Activated T-cell treated with anti-CD3 and anti-CD28 coated beads, Interleukin-2, amount 50 U/mL, for 72 hours (primary cell): Measurements from ENCODE around the gene EFEMP1. TPM values are rescaled to one million over a fixed set of nuclear protein-coding genes. Genes with fewer than 3 reads are reported as not detected.

Experiments
- ATAC-seq, 2 donors: fragments of 150-1000 bp; cut with Tn5 transposase; replicated peaks in 1 of 2; 2 replicates each; pipeline ENCODE4 v1.10.0; 2021; ENCODE audit warnings: moderate library complexity in 2 of 2, mild to moderate bottlenecking in 1 of 2
- DNase-seq, 2 donors: peaks; one replicate each; pipeline ENCODE4 v3.0.0; 2021 to 2022; ENCODE audit warnings: mixed read lengths in 1 of 2
- H3K27ac Mint-ChIP-seq: one replicate; pipeline ENCODE4 v1.8.0; 2022; ENCODE audit warnings: mild to moderate bottlenecking, moderate library complexity, mixed read lengths
- H3K27me3 Mint-ChIP-seq: one replicate; pipeline ENCODE4 v1.8.0; 2022; ENCODE audit warnings: low read depth, mixed read lengths
- H3K36me3 Mint-ChIP-seq, 2 donors: one replicate each; pipeline ENCODE4 v1.8.0; 2022; ENCODE audit warnings: mixed read lengths in 2 of 2, mild to moderate bottlenecking in 1 of 2; ENCODE audit not compliant: insufficient read depth in 2 of 2
- H3K4me1 Mint-ChIP-seq: one replicate; pipeline ENCODE4 v1.8.0; 2022; ENCODE audit warnings: low read depth, mixed read lengths
- H3K4me3 Mint-ChIP-seq, 2 donors: one replicate each; pipeline ENCODE4 v1.8.0; 2022; ENCODE audit warnings: mild to moderate bottlenecking in 2 of 2, mixed read lengths in 2 of 2, moderate library complexity in 2 of 2
- H3K9me3 Mint-ChIP-seq, 2 donors: one replicate each; pipeline ENCODE4 v1.8.0; 2022; ENCODE audit warnings: mixed read lengths in 2 of 2
- total RNA-seq, 2 donors: library from RNA; stranded (reverse); gene quantifications; one replicate each; pipeline ENCODE4 v1.2.3, GENCODE V29; 2022

Gene EFEMP1
- total RNA-seq, 2 donors from 2014 or later: not detected

- H3K9me3 Mint-ChIP-seq: no peaks in the 10 kb centered on the region
- no peak overlapping the region for H3K27ac Mint-ChIP-seq
- no peak for DNase-seq
- H3K4me1 Mint-ChIP-seq: no peaks in the 10 kb centered on the region
- ATAC-seq: no peak
- H3K36me3 Mint-ChIP-seq: no peaks in the 10 kb centered on the region
- no peaks in the 10 kb centered on the region for H3K27me3 Mint-ChIP-seq
- no peak overlapping the region for H3K4me3 Mint-ChIP-seq
These were observed 59.1 kb downstream of the EFEMP1 start for GRCh38 chr2:55864351-55865084.

GRCh38 chr2:55862673-55863390, 60.8 kb downstream of the EFEMP1 start:
- H3K4me3 Mint-ChIP-seq: no peak overlapping the region
- no peaks in the 10 kb centered on the region for H3K27me3 Mint-ChIP-seq
- H3K36me3 Mint-ChIP-seq: no peaks in the 10 kb centered on the region
- ATAC-seq (no peak), DNase-seq (no peak)
- no peaks in the 10 kb centered on the region for H3K4me1 Mint-ChIP-seq
- H3K9me3 Mint-ChIP-seq: no peaks in the 10 kb centered on the region
- H3K27ac Mint-ChIP-seq: no peak overlapping the region

- DNase-seq: no peak
- no peak overlapping the region for H3K27ac Mint-ChIP-seq
- ATAC-seq: no peak
- H3K4me1 Mint-ChIP-seq: no peaks in the 10 kb centered on the region
- no peak overlapping the region for H3K4me3 Mint-ChIP-seq
- no peaks in the 10 kb centered on the region for H3K27me3 Mint-ChIP-seq
- H3K36me3 Mint-ChIP-seq: no peaks in the 10 kb centered on the region
- no peaks in the 10 kb centered on the region for H3K9me3 Mint-ChIP-seq
These were observed 61.3 kb downstream of the EFEMP1 start for GRCh38 chr2:55862246-55862645.

- DNase-seq: no peak
- no peak for ATAC-seq
- Mint-ChIP-seq H3K27me3 (no peaks in the 10 kb centered on the region), H3K36me3 (no peaks in the 10 kb centered on the region), H3K27ac (no peak overlapping the region), H3K4me3 (no peak overlapping the region), H3K4me1 (no peaks in the 10 kb centered on the region), H3K9me3 (no peaks in the 10 kb centered on the region)
These were observed 61.8 kb downstream of the EFEMP1 start for GRCh38 chr2:55861733-55862132.

DNA sequence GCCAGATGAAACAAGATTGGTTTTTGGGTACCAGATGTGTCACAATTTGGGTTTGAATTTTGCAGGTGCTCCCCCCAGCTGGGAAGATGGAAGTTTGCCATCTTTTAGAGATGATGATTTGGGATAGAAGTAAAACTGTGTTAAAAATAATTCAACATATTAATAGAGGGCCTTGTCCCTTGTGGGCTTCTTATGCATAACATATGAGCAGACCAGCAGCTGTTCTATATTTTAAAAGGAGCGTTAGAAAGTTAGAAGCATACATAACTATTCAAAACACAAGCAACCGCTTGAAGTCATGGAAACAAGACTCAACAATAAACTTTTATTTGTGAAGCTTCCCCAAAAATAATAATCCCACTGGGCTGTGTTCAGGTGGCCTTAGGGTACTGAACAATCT, 62.8 kb downstream of the EFEMP1 start:
- no peak overlapping the region for H3K27ac Mint-ChIP-seq

DNA sequence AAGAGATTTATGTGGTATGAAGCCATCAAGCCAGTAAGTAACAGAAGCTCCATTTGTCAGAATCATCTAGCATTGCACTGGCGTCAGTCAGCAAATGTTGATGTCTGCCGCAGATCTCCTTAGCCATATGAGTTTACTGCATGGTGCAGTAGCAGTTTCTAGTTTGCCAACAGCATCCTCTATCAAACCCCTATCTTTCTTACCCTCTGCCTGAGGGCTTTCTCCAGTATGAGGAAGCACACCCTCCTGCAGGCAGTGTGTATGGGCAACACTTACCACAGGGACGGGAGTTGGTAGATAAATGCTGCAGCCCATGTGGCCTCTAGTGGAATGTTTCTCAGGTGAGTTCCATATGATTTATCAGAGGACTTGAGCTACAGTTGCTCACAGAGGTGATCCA, 63.7 kb downstream of the EFEMP1 start:
- Mint-ChIP-seq H3K36me3 (no peaks in the 10 kb centered on the region), H3K27ac (no peak overlapping the region), H3K4me1 (no peaks in the 10 kb centered on the region), H3K4me3 (no peak overlapping the region), H3K27me3 (no peaks in the 10 kb centered on the region), H3K9me3 (no peaks in the 10 kb centered on the region)
- DNase-seq: no peak
- no peak for ATAC-seq

More for the DNA sequence above, 62.8 kb downstream of the EFEMP1 start:
- Mint-ChIP-seq H3K4me3 (no peak overlapping the region), H3K36me3 (no peaks in the 10 kb centered on the region), H3K27me3 (no peaks in the 10 kb centered on the region), H3K9me3 (no peaks in the 10 kb centered on the region), H3K4me1 (no peaks in the 10 kb centered on the region)
- ATAC-seq: no peak
- no peak for DNase-seq

DNA sequence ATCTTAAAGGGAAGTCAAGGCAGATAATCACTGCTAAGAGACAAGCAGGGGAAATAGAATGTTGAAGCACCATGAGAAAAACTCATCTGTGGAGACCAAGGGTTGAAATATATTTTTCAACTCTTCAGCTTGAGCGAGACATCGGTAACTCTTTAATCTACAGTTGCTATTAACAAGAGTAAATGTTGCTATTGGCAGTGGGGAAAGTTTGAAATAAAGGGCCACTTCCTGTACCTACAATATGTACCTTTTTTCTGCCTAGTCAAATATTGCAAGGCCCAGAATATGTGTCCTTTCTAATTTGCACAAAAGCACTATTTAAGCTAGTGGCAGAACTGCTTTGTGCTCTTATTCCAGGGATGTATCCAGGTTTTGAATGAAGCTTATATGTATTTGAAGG, 65.8 kb downstream of the EFEMP1 start:
- Mint-ChIP-seq H3K27me3 (no peaks in the 10 kb centered on the region), H3K27ac (no peak overlapping the region)
- no peak for ATAC-seq

DNA sequence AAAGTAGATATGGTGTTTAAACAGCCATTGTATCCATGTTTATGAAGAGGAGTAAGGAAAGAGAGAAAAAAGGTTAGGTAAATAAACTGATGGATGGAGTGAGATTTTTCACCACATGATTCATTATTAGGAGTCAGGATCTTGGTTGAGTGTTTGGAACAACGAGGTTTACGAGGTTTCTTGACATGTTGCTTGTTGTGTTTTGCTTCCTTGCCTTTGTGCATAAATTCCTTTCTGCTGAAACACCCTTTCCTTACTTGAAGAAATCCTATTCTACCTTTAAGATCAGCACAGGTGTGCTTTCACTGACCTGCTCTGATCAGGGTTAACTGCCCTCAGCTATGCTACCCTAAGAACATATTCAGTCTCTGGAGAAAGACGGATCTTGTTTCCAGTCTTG, 66.6 kb downstream of the EFEMP1 start:
- no peak overlapping the region for H3K4me3 Mint-ChIP-seq

More for the DNA sequence above, 65.8 kb downstream of the EFEMP1 start:
- Mint-ChIP-seq H3K9me3 (no peaks in the 10 kb centered on the region), H3K36me3 (no peaks in the 10 kb centered on the region), H3K4me1 (no peaks in the 10 kb centered on the region), H3K4me3 (no peak overlapping the region)
- DNase-seq: no peak

GRCh38 chr2:55848096-55848495, 75.5 kb downstream of the EFEMP1 start:
- no peaks in the 10 kb centered on the region for H3K9me3 Mint-ChIP-seq
- no peak for DNase-seq
- H3K27me3 Mint-ChIP-seq: no peaks in the 10 kb centered on the region
- H3K4me1 Mint-ChIP-seq: no peaks in the 10 kb centered on the region
- H3K27ac Mint-ChIP-seq: no peak overlapping the region
- no peaks in the 10 kb centered on the region for H3K36me3 Mint-ChIP-seq
- ATAC-seq: no peak
- H3K4me3 Mint-ChIP-seq: no peak overlapping the region

More for the DNA sequence above, 66.6 kb downstream of the EFEMP1 start:
- Mint-ChIP-seq H3K4me1 (no peaks in the 10 kb centered on the region), H3K36me3 (no peaks in the 10 kb centered on the region), H3K9me3 (no peaks in the 10 kb centered on the region), H3K27ac (no peak overlapping the region), H3K27me3 (no peaks in the 10 kb centered on the region)
- no peak for ATAC-seq
- DNase-seq: no peak

DNA sequence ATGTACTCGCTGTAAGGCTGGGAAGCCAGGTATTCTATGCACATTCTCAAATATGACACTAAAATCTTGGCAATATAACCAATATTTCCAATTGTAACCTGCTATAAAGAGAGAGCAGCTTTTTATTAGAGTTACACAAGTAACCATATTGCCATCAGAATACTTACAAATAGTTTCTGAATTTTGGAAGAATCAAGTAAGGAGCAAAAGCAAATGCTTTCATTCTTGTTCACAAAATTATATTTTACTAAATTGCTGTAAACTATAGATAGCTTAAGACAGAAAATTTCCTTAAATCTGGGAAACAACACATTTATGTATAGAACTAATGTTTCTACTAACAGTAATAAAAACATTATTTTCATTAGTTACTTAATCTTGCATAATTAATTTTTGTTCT, 77.2 kb downstream of the EFEMP1 start:
- ATAC-seq (no peak), DNase-seq (no peak)
- Mint-ChIP-seq H3K4me1 (no peaks in the 10 kb centered on the region), H3K27me3 (no peaks in the 10 kb centered on the region), H3K4me3 (no peak overlapping the region), H3K36me3 (no peaks in the 10 kb centered on the region), H3K27ac (no peak overlapping the region), H3K9me3 (no peaks in the 10 kb centered on the region)

- ATAC-seq (no peak), DNase-seq (no peak)
- Mint-ChIP-seq H3K4me3 (no peak overlapping the region), H3K36me3 (no peaks in the 10 kb centered on the region), H3K27ac (no peak overlapping the region), H3K27me3 (no peaks in the 10 kb centered on the region), H3K4me1 (no peaks in the 10 kb centered on the region), H3K9me3 (no peaks in the 10 kb centered on the region)
These were observed 78.6 kb downstream of the EFEMP1 start for GRCh38 chr2:55844986-55845385.

- no peaks in the 10 kb centered on the region for H3K9me3 Mint-ChIP-seq
- H3K36me3 Mint-ChIP-seq: no peaks in the 10 kb centered on the region
- no peak overlapping the region for H3K27ac Mint-ChIP-seq
These were observed 79.6 kb downstream of the EFEMP1 start for GRCh38 chr2:55843994-55844345.

GRCh38 chr2:55843096-55843993, 80.2 kb downstream of the EFEMP1 start:
- no peak overlapping the region for H3K27ac Mint-ChIP-seq
- H3K4me3 Mint-ChIP-seq: no peak overlapping the region
- H3K27me3 Mint-ChIP-seq: no peaks in the 10 kb centered on the region
- DNase-seq: no peak
- ATAC-seq: no peak
- peaks cover 1 to 2% of the 10 kb centered on the region in 2 donors for H3K9me3 Mint-ChIP-seq
- no peaks in the 10 kb centered on the region for H3K36me3 Mint-ChIP-seq
- H3K4me1 Mint-ChIP-seq: no peaks in the 10 kb centered on the region

More at GRCh38 chr2:55843994-55844345, 79.6 kb downstream of the EFEMP1 start:
- no peak for DNase-seq
- Mint-ChIP-seq H3K4me3 (no peak overlapping the region), H3K27me3 (no peaks in the 10 kb centered on the region), H3K4me1 (no peaks in the 10 kb centered on the region)
- ATAC-seq: no peak
